B cell (primary cell): Measurements from ENCODE around the gene TRIM4. TPM values are rescaled to one million over a fixed set of nuclear protein-coding genes. Genes with fewer than 3 reads are reported as not detected.

Experiments used
- ATAC-seq: fragments of 200-7000 bp; cut with Tn5 transposase; one replicate; pipeline ENCODE4 v1.10.0; 2021; ENCODE audit warnings: low read depth, mild to moderate bottlenecking, moderate number of reproducible peaks, moderate library complexity
- CTCF ChIA-PET: fragments of 350-600 bp; sonication (Branson Sonifier 250); formaldehyde crosslinking; loops from one replicate; lab custom pipeline; 2021; ENCODE audit warnings: antibody characterized with exemption, inconsistent platforms; lab: Charles Lee
- POLR2A ChIA-PET: fragments of 350-600 bp; sonication (Branson Sonifier 250); formaldehyde crosslinking; loops from one replicate; lab custom pipeline; 2021; ENCODE audit warnings: antibody characterized with exemption; lab: Charles Lee
- DNase-seq: peaks from one replicate; pipeline ENCODE4 v3.0.0; 2013
- H2AFZ ChIP-seq: 2 replicates; pipeline ENCODE4 v1.6.1; 2012; ENCODE audit warnings: mild to moderate bottlenecking, low read depth, low read length; ENCODE audit not compliant: insufficient read depth, poor library complexity, severe bottlenecking
- H3K27ac ChIP-seq, 2 donors: 1 replicate in 1 of 2; 2 replicates in 1 of 2; pipeline ENCODE4 v1.5.1; 2012 to 2013; ENCODE audit warnings: low read length in 2 of 2, mild to moderate bottlenecking in 2 of 2, moderate library complexity in 1 of 2
- H3K27me3 ChIP-seq, 4 experiments: fragments of 200-600 bp in 1 of 4; sonication (generic) in 1 of 4; replicated peaks in 1 of 4; 1 replicate in 2 of 4; 2 replicates in 2 of 4; pipeline versions ENCODE4 v1.6.1 to v1.7.0; 2013 to 2016; ENCODE audit warnings: low read length in 3 of 4, mild to moderate bottlenecking in 2 of 4, mixed read lengths in 1 of 4, moderate library complexity in 1 of 4; ENCODE audit not compliant: insufficient read depth in 4 of 4, control insufficient read depth in 3 of 4; ENCODE audit errors: control extremely low read depth in 1 of 4
- H3K36me3 ChIP-seq, 2 experiments: replicated peaks in 1 of 2; 1 replicate in 1 of 2; 2 replicates in 1 of 2; pipeline versions ENCODE4 v1.6.1 to v1.7.1; 2013; ENCODE audit warnings: low read length in 1 of 2; ENCODE audit not compliant: insufficient read depth in 2 of 2, control insufficient read depth in 1 of 2; ENCODE audit errors: control extremely low read depth in 1 of 2, extremely low read depth in 1 of 2
- H3K4me1 ChIP-seq, 2 donors: fragments of 200-600 bp in 1 of 2; sonication (generic) in 1 of 2; 1 replicate in 1 of 2; 2 replicates in 1 of 2; pipeline versions ENCODE4 v1.5.1 to v1.6.1; 2013 to 2017; ENCODE audit warnings: low read length in 2 of 2; ENCODE audit not compliant: control insufficient read depth in 2 of 2, insufficient read depth in 2 of 2
- H3K4me2 ChIP-seq: replicated peaks from 2 replicates; pipeline ENCODE3; 2012; ENCODE audit warnings: mild to moderate bottlenecking, low read depth, low read length; ENCODE audit not compliant: poor library complexity, severe bottlenecking
- H3K4me3 ChIP-seq, 5 experiments: fragments of 200-600 bp in 1 of 5; sonication (generic) in 1 of 5; 1 replicate in 3 of 5; 2 replicates in 2 of 5; pipeline versions ENCODE4 v1.5.1 to v1.7.0; 2011 to 2016; ENCODE audit warnings: low read length in 4 of 5, mild to moderate bottlenecking in 4 of 5, low read depth in 2 of 5, control low read depth in 1 of 5, moderate library complexity in 1 of 5; ENCODE audit not compliant: insufficient read depth in 1 of 5; ENCODE audit errors: control extremely low read depth in 1 of 5, extremely low read depth in 1 of 5
- H3K79me2 ChIP-seq: fragments of 200-600 bp; sonication (generic); one replicate; pipeline ENCODE4 v1.6.0; 2016; ENCODE audit warnings: low read length; ENCODE audit not compliant: control insufficient read depth, insufficient read depth
- H3K9ac ChIP-seq: fragments of 200-600 bp; sonication (generic); 2 replicates; pipeline ENCODE4 v1.6.1; 2017; ENCODE audit warnings: mild to moderate bottlenecking, low read length, moderate library complexity
- H3K9me3 ChIP-seq, 3 donors: one replicate each; pipeline versions ENCODE4 v1.6.1 to v1.7.1; 2013; ENCODE audit warnings: low read length in 2 of 3; ENCODE audit not compliant: control insufficient read depth in 2 of 3, insufficient read depth in 1 of 3; ENCODE audit errors: control extremely low read depth in 1 of 3
- H4K20me1 ChIP-seq: 2 replicates; pipeline ENCODE4 v1.6.0; 2012; ENCODE audit warnings: mild to moderate bottlenecking, low read length; ENCODE audit not compliant: insufficient read depth, control insufficient read depth, poor library complexity, severe bottlenecking
- H3K27ac Mint-ChIP-seq: one replicate; pipeline ENCODE4 v1.8.0; 2021; ENCODE audit warnings: mixed read lengths
- H3K27me3 Mint-ChIP-seq: one replicate; pipeline ENCODE4 v1.8.0; 2021; ENCODE audit warnings: mixed read lengths
- H3K4me1 Mint-ChIP-seq: one replicate; pipeline ENCODE4 v1.8.0; 2021; ENCODE audit warnings: mixed read lengths
- H3K4me3 Mint-ChIP-seq: one replicate; pipeline ENCODE4 v1.8.0; 2021; ENCODE audit warnings: mixed read lengths
- H3K9me3 Mint-ChIP-seq: one replicate; pipeline ENCODE4 v1.8.0; 2022; ENCODE audit warnings: mixed read lengths; ENCODE audit not compliant: insufficient read depth
- CTCF ChIP-seq: fragments of 200-600 bp; IDR thresholded peaks from one replicate; pipeline ENCODE4 v1.8.0; 2022; ENCODE audit warnings: antibody characterized with exemption, mild to moderate bottlenecking
- EZH2 ChIP-seq: IDR thresholded peaks from 2 replicates; pipeline ENCODE4 v1.6.1; 2012; ENCODE audit warnings: borderline replicate concordance, low read depth, mild to moderate bottlenecking, moderate library complexity, low read length; ENCODE audit not compliant: insufficient read depth, poor library complexity, severe bottlenecking
- WGBS: methylation state at CpG from one replicate; pipeline ENCODE4 v1.1.5; 2013; ENCODE audit warnings: missing lambda C conversion rate; ENCODE audit not compliant: insufficient coverage; 5-methylcytosine and 5-hydroxymethylcytosine counted together
- intact Hi-C: fragments of 100-400 bp; cut with micrococcal nuclease; formaldehyde crosslinking; loops from one replicate; pipeline ENCODE4 v1.10.0; 2022
- polyA plus RNA-seq: library from polyadenylated mRNA; depleted of rRNA; stranded (reverse); fragments of >200 nt; gene quantifications from 2 replicates; pipeline ENCODE4 v1.2.3, GENCODE V29; 2012
- total RNA-seq, 2 donors: library from RNA; stranded (reverse); fragments of 120-200 nt in 1 of 2; gene quantifications; 1 replicate in 1 of 2; 2 replicates in 1 of 2; pipeline versions ENCODE4 v1.2.3 to v1.2.4, GENCODE V29; 2013 to 2022

TRIM4 gene
- total and polyA plus RNA-seq, 2 donors (not counting 1 experiment from before 2014, with no cell fraction given): 14.2 to 56.7 TPM

- DNase-seq (peak; percentile 44), ATAC-seq (peak; percentile 31)
- Histone ChIP-seq H4K20me1 (no peaks in the 10 kb centered on the region), H3K4me1 (peaks cover 11 to 12% of the 10 kb centered on the region in 2 donors), H3K4me3 (peak overlapping the region in 3 of 5 experiments; percentile 12 to 29 (median 26)), H3K27ac (no peak overlapping the region), H3K79me2 (no peaks in the 10 kb centered on the region), H3K27me3 (peaks cover 0 to 35% (median 15%) of the 10 kb centered on the region in 4 experiments), H3K9me3 (peaks cover 0 to 4% (median 0%) of the 10 kb centered on the region in 3 donors), H3K4me2 (peak overlapping the region; percentile 47), H2AFZ (peak overlapping the region; percentile 70), H3K36me3 (no peaks in the 10 kb centered on the region), H3K9ac (no peak overlapping the region)
- peaks cover 39% of the 10 kb centered on the region for H3K27me3 Mint-ChIP-seq
- POLR2A ChIA-PET: no interaction called here
- H3K27ac Mint-ChIP-seq: peak overlapping the region; percentile 27
- CTCF ChIA-PET: interaction anchor here (0.7 to 1.0 kb wide), 2 partner anchors 10 to 14 kb away, joined by 3 to 5 read pairs; no protein-coding TSS in a partner anchor
- peaks cover 14% of the 10 kb centered on the region for H3K4me1 Mint-ChIP-seq
- peaks cover 1% of the 10 kb centered on the region for H3K9me3 Mint-ChIP-seq
- 22% methylated on average over 6 of the region's 14 CpGs for WGBS
- H3K4me3 Mint-ChIP-seq: peak overlapping the region; percentile 73
- TF ChIP-seq CTCF (no peak), EZH2 (no peak)
- intact Hi-C loops: no loop called here
These were observed 24.5 kb upstream of the TRIM4 start for GRCh38 chr7:99943641-99944496.

- Histone ChIP-seq H3K4me1 (no peaks in the 10 kb centered on the region), H3K9me3 (peaks cover 0 to 11% (median 0%) of the 10 kb centered on the region in 3 donors), H3K4me3 (no peak overlapping the region), H2AFZ (no peak overlapping the region), H3K79me2 (no peaks in the 10 kb centered on the region), H4K20me1 (no peaks in the 10 kb centered on the region), H3K27ac (no peak overlapping the region), H3K36me3 (no peaks in the 10 kb centered on the region), H3K9ac (no peak overlapping the region), H3K27me3 (peaks cover 0 to 44% (median 23%) of the 10 kb centered on the region in 4 experiments), H3K4me2 (no peak overlapping the region)
- H3K9me3 Mint-ChIP-seq: peaks cover 8% of the 10 kb centered on the region
- no peak overlapping the region for H3K4me3 Mint-ChIP-seq
- TF ChIP-seq EZH2 (no peak), CTCF (no peak)
- ATAC-seq (no peak), DNase-seq (no peak)
- no CpG with 5 or more reads among the region's 2 CpGs for WGBS
- H3K27ac Mint-ChIP-seq: no peak overlapping the region
- CTCF ChIA-PET: interaction anchor here (1.1 kb wide), 1 partner anchor 25 kb away, joined by 3 read pairs; no protein-coding TSS in a partner anchor
- peaks cover 1% of the 10 kb centered on the region for H3K4me1 Mint-ChIP-seq
- H3K27me3 Mint-ChIP-seq: peaks cover 62% of the 10 kb centered on the region
- intact Hi-C loops: no loop called here
- POLR2A ChIA-PET: no interaction called here
These were observed 19.0 kb upstream of the TRIM4 start for GRCh38 chr7:99938296-99938695.
